A673 (cell line): Measurements from ENCODE around the gene ACTN2. TPM values are rescaled to one million over a fixed set of nuclear protein-coding genes. Genes with fewer than 3 reads are reported as not detected.

Experiments
- BruUV-seq: library from RNA; stranded (reverse); fragments of 400-500 nt; replicated peaks from 2 replicates; lab custom pipeline; 2021; lab: Mats Ljungman, UMichigan
- CTCF ChIA-PET: fragments of 300-600 bp; sonication (Branson Sonifier 250); formaldehyde crosslinking; loops from one replicate; lab custom pipeline; 2022; ENCODE audit warnings: antibody characterized with exemption; lab: Charles Lee
- POLR2A ChIA-PET: fragments of 300-600 bp; sonication (Branson Sonifier 250); formaldehyde crosslinking; loops from one replicate; lab custom pipeline; 2022; ENCODE audit warnings: antibody characterized with exemption; ENCODE audit not compliant: low non-redundant PET; lab: Charles Lee
- DNase-seq: peaks from one replicate; pipeline ENCODE4 v3.0.0-alpha.2; 2015; ENCODE audit warnings: low spot score
- H3K27ac ChIP-seq: fragments of 200-600 bp; sonication (generic); 2 replicates; pipeline ENCODE4 v1.5.1; 2016; ENCODE audit warnings: mixed run types, low read depth, mild to moderate bottlenecking, mixed read lengths, antibody characterized with exemption, low read length; ENCODE audit not compliant: poor library complexity, severe bottlenecking
- H3K27me3 ChIP-seq: fragments of 200-600 bp; sonication (generic); replicated peaks from 2 replicates; pipeline ENCODE4 v1.6.1; 2017; ENCODE audit warnings: mixed run types, low read depth, mild to moderate bottlenecking, mixed read lengths, antibody characterized with exemption, low read length; ENCODE audit not compliant: insufficient read depth, poor library complexity
- H3K36me3 ChIP-seq: fragments of 200-600 bp; sonication (generic); 2 replicates; pipeline ENCODE4 v1.6.1; 2016; ENCODE audit warnings: mixed run types, mild to moderate bottlenecking, mixed read lengths, antibody characterized with exemption, low read length; ENCODE audit not compliant: insufficient read depth, poor library complexity, severe bottlenecking
- H3K4me1 ChIP-seq: fragments of 200-600 bp; sonication (generic); 2 replicates; pipeline ENCODE4 v1.6.1; 2017; ENCODE audit warnings: mixed run types, mild to moderate bottlenecking, mixed read lengths, antibody characterized with exemption, low read length; ENCODE audit not compliant: insufficient read depth, poor library complexity, severe bottlenecking
- H3K4me3 ChIP-seq: fragments of 200-600 bp; sonication (generic); 2 replicates; pipeline ENCODE4 v1.5.1; 2016; ENCODE audit warnings: low read depth, mixed run types, mild to moderate bottlenecking, mixed read lengths, low read length; ENCODE audit not compliant: poor library complexity, severe bottlenecking
- H3K9me3 ChIP-seq: fragments of 200-600 bp; sonication (generic); 2 replicates; pipeline ENCODE4 v1.6.1; 2016; ENCODE audit warnings: mixed run types, low read depth, mild to moderate bottlenecking, mixed read lengths, antibody characterized with exemption, low read length; ENCODE audit not compliant: poor library complexity, severe bottlenecking
- EZH2 ChIP-seq: fragments of 200-600 bp; sonication (generic); IDR thresholded peaks from 2 replicates; pipeline ENCODE4 v1.6.1; 2017; ENCODE audit warnings: borderline replicate concordance, low read depth, mild to moderate bottlenecking, mixed read lengths, antibody characterized with exemption, low read length; ENCODE audit not compliant: poor library complexity, severe bottlenecking
- intact Hi-C: fragments of 100-400 bp; cut with micrococcal nuclease; formaldehyde crosslinking; loops from one replicate; pipeline ENCODE4 v1.10.0; 2022; ENCODE audit not compliant: unreplicated experiment
- total RNA-seq: library from RNA; stranded (reverse); gene quantifications from 2 replicates; pipeline ENCODE4 v1.2.3, GENCODE V29; 2021
- TF ChIP-seq, protein P1 (sequence below): fragments of 300-800, 200-600 bp; sonication (generic); conservative IDR thresholded peaks from 2 replicates; pipeline ENCODE4 v1.5.1; 2017; ENCODE audit warnings: low read depth, mild to moderate bottlenecking, antibody characterized with exemption, low read length, moderate library complexity, mixed read lengths

ACTN2 gene
- total RNA-seq, 1 experiment from 2014 or later: 39.4 TPM

DNA sequence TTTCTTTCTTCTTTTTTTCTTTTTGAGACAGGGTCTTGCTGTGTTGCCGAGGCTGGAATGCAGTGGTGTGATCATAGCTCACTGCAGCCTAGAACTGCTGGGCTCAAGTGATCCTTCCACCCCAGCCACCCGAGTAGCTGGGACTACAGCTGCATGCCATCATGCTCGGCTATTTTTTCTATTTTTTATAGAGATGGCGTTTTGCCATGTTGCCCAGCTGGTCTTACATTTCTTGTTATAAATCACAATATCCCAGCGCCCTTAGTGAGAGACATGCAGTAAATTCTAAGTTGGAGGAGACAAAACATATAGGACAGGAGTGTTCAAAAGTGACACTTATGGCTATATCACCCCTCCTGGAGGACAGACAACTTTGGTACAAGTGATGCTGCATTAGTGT, 31.3 kb upstream of the ACTN2 start:
- peak overlapping the region; percentile 10 for H3K4me3 ChIP-seq
- intact Hi-C loops: loop anchor here (5.0 kb wide), 1 partner anchor 837 kb away; no protein-coding TSS in a partner anchor
- no peaks in the 10 kb centered on the region for H3K9me3 ChIP-seq
- peak overlapping the region; percentile 95 for H3K27ac ChIP-seq
- CTCF ChIA-PET: interaction anchor here (0.6 kb wide), 1 partner anchor 53 kb away, joined by 3 read pairs; no protein-coding TSS in a partner anchor
- TF ChIP-seq, protein P1, sequence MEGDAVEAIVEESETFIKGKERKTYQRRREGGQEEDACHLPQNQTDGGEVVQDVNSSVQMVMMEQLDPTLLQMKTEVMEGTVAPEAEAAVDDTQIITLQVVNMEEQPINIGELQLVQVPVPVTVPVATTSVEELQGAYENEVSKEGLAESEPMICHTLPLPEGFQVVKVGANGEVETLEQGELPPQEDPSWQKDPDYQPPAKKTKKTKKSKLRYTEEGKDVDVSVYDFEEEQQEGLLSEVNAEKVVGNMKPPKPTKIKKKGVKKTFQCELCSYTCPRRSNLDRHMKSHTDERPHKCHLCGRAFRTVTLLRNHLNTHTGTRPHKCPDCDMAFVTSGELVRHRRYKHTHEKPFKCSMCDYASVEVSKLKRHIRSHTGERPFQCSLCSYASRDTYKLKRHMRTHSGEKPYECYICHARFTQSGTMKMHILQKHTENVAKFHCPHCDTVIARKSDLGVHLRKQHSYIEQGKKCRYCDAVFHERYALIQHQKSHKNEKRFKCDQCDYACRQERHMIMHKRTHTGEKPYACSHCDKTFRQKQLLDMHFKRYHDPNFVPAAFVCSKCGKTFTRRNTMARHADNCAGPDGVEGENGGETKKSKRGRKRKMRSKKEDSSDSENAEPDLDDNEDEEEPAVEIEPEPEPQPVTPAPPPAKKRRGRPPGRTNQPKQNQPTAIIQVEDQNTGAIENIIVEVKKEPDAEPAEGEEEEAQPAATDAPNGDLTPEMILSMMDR: no peak
- TF ChIP-seq EZH2: no peak
- DNase-seq: peak; percentile 86
- H3K27me3 ChIP-seq: no peaks in the 10 kb centered on the region
- no TSS peak for BruUV-seq
- POLR2A ChIA-PET: no interaction called here
- peaks cover 31% of the 10 kb centered on the region for H3K4me1 ChIP-seq
- H3K36me3 ChIP-seq: no peaks in the 10 kb centered on the region

DNA sequence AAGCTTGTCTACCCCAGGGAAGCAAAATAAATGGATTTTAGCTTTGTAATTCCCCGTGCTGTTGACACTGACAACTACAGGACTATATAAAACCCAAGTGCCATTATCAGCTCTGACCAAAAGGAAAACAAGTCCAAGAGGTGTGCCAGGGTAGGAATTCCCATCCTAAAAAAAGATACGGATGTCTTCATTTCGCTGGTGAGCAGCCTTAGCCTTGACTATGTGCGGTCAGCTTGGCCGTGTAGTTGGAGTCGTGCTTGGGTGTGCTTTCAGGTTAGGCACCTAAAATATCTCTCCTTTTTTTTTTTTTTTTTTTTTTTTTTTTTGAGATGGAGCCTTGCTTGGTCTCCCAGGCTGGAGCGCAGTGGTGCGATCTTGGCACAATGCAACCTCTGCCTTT, 28.9 kb upstream of the ACTN2 start:
- DNase-seq: no peak
- intact Hi-C loops: no loop called here
- Histone ChIP-seq H3K4me1 (peaks cover 31% of the 10 kb centered on the region), H3K27me3 (no peaks in the 10 kb centered on the region), H3K9me3 (no peaks in the 10 kb centered on the region), H3K36me3 (no peaks in the 10 kb centered on the region), H3K27ac (peak overlapping the region; percentile 95), H3K4me3 (no peak overlapping the region)
- TF ChIP-seq, protein P1: no peak
- TF ChIP-seq EZH2: no peak
- BruUV-seq: no TSS peak
- POLR2A ChIA-PET: no interaction called here
- CTCF ChIA-PET: no interaction called here

DNA sequence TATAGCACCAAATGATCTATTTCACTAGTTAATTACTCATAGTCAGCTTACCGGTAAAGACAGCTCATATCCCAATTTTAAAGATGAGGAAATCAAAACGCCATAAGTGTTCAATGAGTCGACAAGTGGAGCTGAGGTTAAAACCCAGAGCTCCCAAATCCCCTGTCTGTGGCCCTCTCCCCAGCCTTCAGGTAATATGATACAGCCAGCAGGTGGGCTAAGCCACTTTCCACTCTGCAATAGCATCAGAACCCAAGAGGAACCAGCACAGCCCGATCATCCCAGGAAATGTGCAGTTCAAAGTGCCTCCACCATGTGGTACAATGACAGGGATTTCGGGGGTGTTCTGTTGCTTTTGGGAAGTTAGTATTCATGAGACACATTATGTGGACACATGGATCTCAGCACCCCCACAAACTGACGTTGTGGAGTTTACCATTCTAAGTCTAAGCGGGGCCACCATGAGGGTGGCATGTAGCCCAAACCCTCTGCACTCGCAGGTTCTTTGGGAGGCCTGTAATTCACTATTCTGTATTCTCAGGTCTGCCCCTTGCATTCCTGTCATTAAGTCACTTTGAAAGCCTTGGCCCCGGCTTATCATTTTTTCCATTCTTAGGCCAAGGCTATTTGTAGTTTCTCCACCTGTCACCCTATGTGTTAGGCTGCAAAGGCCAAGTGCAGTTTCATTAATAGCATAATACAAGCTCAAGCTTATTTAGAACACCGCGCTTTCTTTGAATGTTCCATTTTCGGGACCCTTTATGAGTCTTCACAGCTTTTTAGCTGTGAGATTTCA, 26.3 kb upstream of the ACTN2 start:
- Histone ChIP-seq H3K27me3 (no peaks in the 10 kb centered on the region), H3K36me3 (no peaks in the 10 kb centered on the region), H3K4me1 (peaks cover 15% of the 10 kb centered on the region), H3K27ac (no peak overlapping the region), H3K9me3 (no peaks in the 10 kb centered on the region), H3K4me3 (no peak overlapping the region)
- no peak for TF ChIP-seq EZH2
- no peak for DNase-seq
- CTCF ChIA-PET: interaction anchor here (0.5 kb wide), 1 partner anchor 21 kb away, joined by 3 read pairs; no protein-coding TSS in a partner anchor
- POLR2A ChIA-PET: no interaction called here
- BruUV-seq: no TSS peak
- intact Hi-C loops: no loop called here
